Ascending aorta (tissue), 2 donors: ENCODE results near the gene ASB6. TPM values are rescaled to one million over a fixed set of nuclear protein-coding genes. Genes with fewer than 3 reads are reported as not detected.
A peak's percentile ranks its signal among the peaks of the same experiment; 100 is the strongest.

Experiments used
- DNase-seq, 2 donors: peaks; one replicate each; pipeline ENCODE4 v3.0.0-alpha.2; 2019; ENCODE audit warnings: low spot score in 2 of 2
- H3K27ac ChIP-seq, 2 donors: fragments of 200-600 bp; sonication (generic); one replicate each; pipeline ENCODE4 v1.5.1; 2016 to 2017; ENCODE audit warnings: mild to moderate bottlenecking in 1 of 2
- H3K27me3 ChIP-seq: fragments of 200-600 bp; sonication (generic); one replicate; pipeline ENCODE4 v1.5.1; 2017
- H3K36me3 ChIP-seq, 2 donors: fragments of 200-600 bp; sonication (generic); one replicate each; pipeline ENCODE4 v1.5.1; 2016
- H3K4me1 ChIP-seq, 2 donors: fragments of 200-600 bp; sonication (generic); one replicate each; pipeline ENCODE4 v1.5.1; 2016 to 2017; ENCODE audit warnings: mild to moderate bottlenecking in 1 of 2
- H3K4me3 ChIP-seq, 2 donors: fragments of 200-600 bp; sonication (generic); one replicate each; pipeline ENCODE4 v1.5.1; 2016 to 2017; ENCODE audit warnings: mild to moderate bottlenecking in 1 of 2
- H3K9me3 ChIP-seq, 2 donors: fragments of 200-600 bp; sonication (generic); one replicate each; pipeline ENCODE4 v1.5.1; 2016
- intact Hi-C: fragments of 100-400 bp; cut with DNase I; formaldehyde crosslinking; loops from one replicate; pipeline ENCODE4 v1.15.1; 2023
- total RNA-seq: library from RNA; depleted of rRNA; stranded (reverse); fragments of >200 nt; gene quantifications from one replicate; pipeline ENCODE4 v1.1.0, GENCODE V29; 2016
- TF ChIP-seq, protein P1 (sequence below), 3 experiments: fragments of 200-600 bp in 2 of 3; fragments of 450-650 bp in 1 of 3; sonication (generic) in 2 of 3; IDR thresholded peaks; one replicate each; pipeline ENCODE4 v1.5.1; 2016 to 2019; ENCODE audit warnings: antibody characterized with exemption in 3 of 3, mild to moderate bottlenecking in 1 of 3, moderate library complexity in 1 of 3

Gene ASB6
- total RNA-seq, 1 donor from 2014 or later = 29.7 TPM

DNA sequence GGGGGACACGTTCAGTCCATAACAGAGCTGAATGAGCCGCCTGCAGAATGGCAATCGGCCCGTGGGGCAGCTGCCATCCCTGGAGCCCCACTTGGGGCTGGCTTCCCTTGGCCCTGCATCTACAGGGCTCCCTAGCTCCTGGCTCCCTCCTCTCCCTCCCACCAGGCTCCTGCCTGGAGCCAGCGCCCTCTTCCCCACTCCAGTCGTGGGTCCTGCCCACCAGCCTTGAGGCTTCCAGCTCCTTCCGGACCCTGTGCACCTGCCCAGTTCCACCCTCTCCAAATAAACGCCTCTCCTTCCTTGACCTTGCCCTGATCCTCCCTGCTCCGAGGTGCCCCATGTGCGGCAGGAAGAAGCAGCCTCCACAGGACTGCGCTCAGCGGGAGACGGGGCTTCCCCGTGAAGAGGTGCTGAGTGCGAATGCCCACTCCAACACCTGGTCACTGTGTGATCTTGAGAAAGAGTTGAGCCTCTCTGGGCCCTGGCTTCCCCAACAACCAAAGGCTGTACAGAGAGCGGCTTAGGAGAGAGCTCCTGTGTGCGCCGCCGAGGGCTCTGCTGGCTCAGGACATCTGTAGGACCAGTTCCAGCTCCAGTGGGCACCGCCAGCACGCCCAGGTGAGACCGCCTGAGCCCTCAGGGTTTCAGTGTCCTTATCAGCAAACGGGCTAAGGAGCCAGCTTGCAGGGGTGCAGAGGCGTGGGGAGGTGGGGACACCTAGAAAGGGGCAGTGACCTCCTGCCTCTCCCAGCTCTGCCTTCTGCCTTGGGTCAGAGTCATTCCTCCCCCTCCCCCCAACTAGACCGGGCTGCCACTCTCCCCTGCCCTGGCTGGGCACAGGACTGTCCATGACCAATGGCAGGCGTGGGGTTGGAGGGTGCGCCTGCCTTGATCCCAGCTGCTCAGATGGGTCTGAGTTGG is 33.1 kb downstream of the ASB6 start:
- Histone ChIP-seq H3K9me3 (no peaks in the 10 kb centered on the region), H3K27ac (peak overlapping the region; percentile 91 to 92), H3K4me3 (no peak overlapping the region), H3K27me3 (no peaks in the 10 kb centered on the region), H3K36me3 (no peaks in the 10 kb centered on the region), H3K4me1 (peaks cover 5 to 44% of the 10 kb centered on the region in 2 donors)
- DNase-seq = no peak
- intact Hi-C loops = loop anchor here (2.0 to 5.0 kb wide), 2 partner anchors 224 to 292 kb away; no protein-coding TSS in a partner anchor
- TF ChIP-seq, protein P1, sequence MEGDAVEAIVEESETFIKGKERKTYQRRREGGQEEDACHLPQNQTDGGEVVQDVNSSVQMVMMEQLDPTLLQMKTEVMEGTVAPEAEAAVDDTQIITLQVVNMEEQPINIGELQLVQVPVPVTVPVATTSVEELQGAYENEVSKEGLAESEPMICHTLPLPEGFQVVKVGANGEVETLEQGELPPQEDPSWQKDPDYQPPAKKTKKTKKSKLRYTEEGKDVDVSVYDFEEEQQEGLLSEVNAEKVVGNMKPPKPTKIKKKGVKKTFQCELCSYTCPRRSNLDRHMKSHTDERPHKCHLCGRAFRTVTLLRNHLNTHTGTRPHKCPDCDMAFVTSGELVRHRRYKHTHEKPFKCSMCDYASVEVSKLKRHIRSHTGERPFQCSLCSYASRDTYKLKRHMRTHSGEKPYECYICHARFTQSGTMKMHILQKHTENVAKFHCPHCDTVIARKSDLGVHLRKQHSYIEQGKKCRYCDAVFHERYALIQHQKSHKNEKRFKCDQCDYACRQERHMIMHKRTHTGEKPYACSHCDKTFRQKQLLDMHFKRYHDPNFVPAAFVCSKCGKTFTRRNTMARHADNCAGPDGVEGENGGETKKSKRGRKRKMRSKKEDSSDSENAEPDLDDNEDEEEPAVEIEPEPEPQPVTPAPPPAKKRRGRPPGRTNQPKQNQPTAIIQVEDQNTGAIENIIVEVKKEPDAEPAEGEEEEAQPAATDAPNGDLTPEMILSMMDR (IDR thresholded peaks at IDR 0.05) = no peak

DNA sequence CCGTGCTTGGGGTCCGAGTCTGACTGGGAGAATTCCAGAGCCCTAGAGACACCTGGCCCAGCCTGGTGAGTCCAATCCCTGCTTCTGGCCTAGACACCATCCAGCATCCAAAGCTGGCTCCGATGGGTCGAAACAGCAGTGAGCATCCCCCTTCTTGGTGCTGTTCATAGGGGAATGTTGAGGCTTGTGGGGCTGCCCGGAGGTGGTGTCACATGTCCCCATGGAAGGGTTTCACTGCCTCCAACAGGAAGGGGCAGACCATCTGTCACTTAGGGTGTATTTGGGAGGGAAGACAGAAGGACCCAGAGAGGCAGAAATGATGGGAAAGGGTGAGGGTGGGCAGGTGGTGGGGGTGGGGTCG is 34.9 kb downstream of the ASB6 start:
- Histone ChIP-seq H3K9me3 (no peaks in the 10 kb centered on the region), H3K36me3 (no peaks in the 10 kb centered on the region), H3K27me3 (no peaks in the 10 kb centered on the region), H3K27ac (peak overlapping the region; percentile 91 to 92), H3K4me3 (no peak overlapping the region), H3K4me1 (peaks cover 5 to 36% of the 10 kb centered on the region in 2 donors)
- TF ChIP-seq, protein P1 (IDR thresholded peaks at IDR 0.05) = no peak
- intact Hi-C loops = loop anchor here (1.0 to 5.0 kb wide), 5 partner anchors 38 to 290 kb away; no protein-coding TSS in a partner anchor
- no peak for DNase-seq

DNA sequence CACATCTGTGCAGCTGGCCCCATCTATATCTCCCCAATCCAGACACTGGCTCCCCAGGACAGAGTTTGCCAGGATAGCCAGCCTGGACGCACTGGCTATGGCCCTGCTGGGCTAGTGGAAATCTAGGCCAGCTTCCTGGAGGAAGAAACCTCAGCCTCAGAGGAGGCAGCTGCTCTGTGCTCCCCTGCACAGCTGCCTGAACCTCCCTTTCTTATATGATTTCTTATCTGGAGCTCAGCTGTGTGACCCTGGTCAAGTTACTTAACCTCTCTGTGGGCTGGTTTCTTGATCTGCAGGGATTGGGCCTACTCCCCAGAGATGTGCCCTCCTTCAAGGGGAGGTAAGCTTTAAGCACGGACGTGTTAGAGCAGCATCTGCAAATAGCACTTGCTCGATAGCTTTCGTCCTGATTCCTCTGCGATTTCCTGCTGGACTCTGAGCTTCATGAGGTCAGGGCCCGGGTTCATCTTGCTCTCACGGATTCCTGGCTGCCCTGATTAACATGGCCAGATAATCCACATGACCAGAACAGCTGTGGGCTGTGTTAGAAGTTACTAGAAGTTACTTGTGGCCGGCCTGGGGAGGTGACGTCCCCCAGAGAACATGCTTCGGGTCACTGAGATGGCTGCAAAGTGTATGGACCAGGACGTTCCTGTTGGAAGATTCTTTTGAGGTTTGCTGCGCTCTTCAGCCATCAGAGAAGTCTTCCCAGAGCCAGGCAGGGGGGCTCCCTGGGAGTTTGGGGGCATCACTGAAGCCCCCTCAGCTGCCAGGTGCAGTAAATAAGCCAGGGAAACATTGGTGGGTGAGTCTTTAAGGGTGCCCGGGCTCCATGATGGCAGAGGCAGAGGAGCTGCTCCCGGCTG is 35.6 kb downstream of the ASB6 start:
- Histone ChIP-seq H3K4me1 (peaks cover 5 to 35% of the 10 kb centered on the region in 2 donors), H3K27ac (peak overlapping the region; percentile 91 to 92), H3K27me3 (no peaks in the 10 kb centered on the region), H3K36me3 (no peaks in the 10 kb centered on the region), H3K4me3 (no peak overlapping the region), H3K9me3 (no peaks in the 10 kb centered on the region)
- TF ChIP-seq, protein P1 (IDR thresholded peaks at IDR 0.05) = no peak
- intact Hi-C loops = loop anchor here (1.0 to 5.0 kb wide), 5 partner anchors 38 to 289 kb away; no protein-coding TSS in a partner anchor
- DNase-seq = no peak

DNA sequence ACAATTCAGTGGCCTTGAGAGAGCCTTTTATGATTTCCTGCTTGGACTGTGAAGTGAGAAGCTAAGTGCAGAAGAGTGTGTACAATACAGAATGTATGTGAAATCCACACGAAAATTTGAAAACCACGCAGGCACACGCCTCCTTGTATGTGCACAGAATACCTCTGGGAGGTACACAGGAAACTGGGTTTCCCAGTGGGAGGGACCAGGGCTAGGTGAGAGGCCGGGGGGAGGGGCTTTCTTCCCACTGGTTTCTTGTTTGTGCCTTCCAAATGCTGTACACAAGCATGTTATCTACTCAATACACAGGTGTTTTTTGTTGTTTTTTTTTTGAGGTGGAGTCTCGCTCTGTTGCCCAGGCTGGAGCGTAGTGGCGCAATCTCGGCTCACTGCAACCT is 37.2 kb downstream of the ASB6 start:
- Histone ChIP-seq H3K27ac (no peak overlapping the region), H3K4me3 (no peak overlapping the region), H3K27me3 (no peaks in the 10 kb centered on the region), H3K36me3 (no peaks in the 10 kb centered on the region), H3K4me1 (peaks cover 5 to 25% of the 10 kb centered on the region in 2 donors), H3K9me3 (no peaks in the 10 kb centered on the region)
- TF ChIP-seq, protein P1 (IDR thresholded peaks at IDR 0.05) = no peak
- no peak for DNase-seq
- intact Hi-C loops = loop anchor here (5.0 kb wide), 1 partner anchor 287 kb away; no protein-coding TSS in a partner anchor

DNA sequence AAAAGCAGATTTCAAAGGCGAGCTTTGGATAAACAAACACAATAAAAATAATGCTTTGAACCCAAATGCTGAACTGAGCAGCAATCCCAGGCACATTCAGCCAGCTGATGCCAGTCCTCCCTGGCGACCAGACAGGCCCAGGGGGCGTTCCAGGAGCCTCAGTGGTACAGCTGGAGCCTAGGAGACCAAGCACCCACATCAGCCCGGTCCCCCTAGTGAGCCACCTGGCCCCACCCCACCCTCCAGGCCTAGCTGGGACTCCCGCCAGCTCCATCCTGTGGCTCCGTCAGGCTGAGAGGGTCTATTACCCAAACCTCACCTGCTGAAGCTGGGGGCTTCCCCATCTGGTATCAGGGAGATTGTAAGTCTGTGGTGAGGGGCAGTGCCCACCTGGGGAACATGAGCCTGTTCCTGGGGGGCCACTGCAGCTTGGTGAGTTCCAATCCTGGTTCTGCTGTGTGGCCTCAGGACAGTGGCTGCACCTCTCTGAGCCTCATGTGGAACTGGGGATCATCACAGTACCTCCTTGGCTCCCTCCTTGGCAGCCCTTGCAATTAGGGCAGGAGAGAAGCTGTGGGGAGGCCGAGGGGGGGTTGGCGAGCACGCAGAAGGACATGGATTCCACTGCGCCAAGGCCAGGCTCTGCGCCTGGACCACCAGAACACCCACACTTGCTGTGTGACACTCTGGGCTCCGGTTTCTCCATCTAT is 37.7 kb downstream of the ASB6 start:
- H3K27ac ChIP-seq = no peak overlapping the region
- no peak overlapping the region for H3K4me3 ChIP-seq
- TF ChIP-seq, protein P1 (IDR thresholded peaks at IDR 0.05) = no peak
- no peaks in the 10 kb centered on the region for H3K9me3 ChIP-seq
- no peaks in the 10 kb centered on the region for H3K36me3 ChIP-seq
- intact Hi-C loops = no loop called here
- no peaks in the 10 kb centered on the region for H3K27me3 ChIP-seq
- no peak for DNase-seq
- H3K4me1 ChIP-seq = peaks cover 0 to 20% of the 10 kb centered on the region in 2 donors
